Keratinocyte (primary cell): Measurements from ENCODE around the gene GPR42.

Experiments used
- EZH2 ChIP-seq: IDR thresholded peaks from one replicate; pipeline ENCODE4 v1.6.1; 2012; ENCODE audit warnings: inconsistent platforms, mild to moderate bottlenecking, low read length, moderate library complexity
- TF ChIP-seq, protein P1 (sequence below), 3 experiments: IDR thresholded peaks in 1 of 3; conservative IDR thresholded peaks in 1 of 3; optimal IDR thresholded peaks in 1 of 3; 2 replicates in 2 of 3; 3 replicates in 1 of 3; pipeline versions ENCODE3 to v1.5.1; 2011; ENCODE audit warnings: low read length in 3 of 3, mild to moderate bottlenecking in 3 of 3, moderate library complexity in 2 of 3, control low read depth in 1 of 3, inconsistent platforms in 1 of 3; ENCODE audit not compliant: insufficient read depth in 2 of 3; ENCODE audit errors: extremely low read depth in 1 of 3

DNA sequence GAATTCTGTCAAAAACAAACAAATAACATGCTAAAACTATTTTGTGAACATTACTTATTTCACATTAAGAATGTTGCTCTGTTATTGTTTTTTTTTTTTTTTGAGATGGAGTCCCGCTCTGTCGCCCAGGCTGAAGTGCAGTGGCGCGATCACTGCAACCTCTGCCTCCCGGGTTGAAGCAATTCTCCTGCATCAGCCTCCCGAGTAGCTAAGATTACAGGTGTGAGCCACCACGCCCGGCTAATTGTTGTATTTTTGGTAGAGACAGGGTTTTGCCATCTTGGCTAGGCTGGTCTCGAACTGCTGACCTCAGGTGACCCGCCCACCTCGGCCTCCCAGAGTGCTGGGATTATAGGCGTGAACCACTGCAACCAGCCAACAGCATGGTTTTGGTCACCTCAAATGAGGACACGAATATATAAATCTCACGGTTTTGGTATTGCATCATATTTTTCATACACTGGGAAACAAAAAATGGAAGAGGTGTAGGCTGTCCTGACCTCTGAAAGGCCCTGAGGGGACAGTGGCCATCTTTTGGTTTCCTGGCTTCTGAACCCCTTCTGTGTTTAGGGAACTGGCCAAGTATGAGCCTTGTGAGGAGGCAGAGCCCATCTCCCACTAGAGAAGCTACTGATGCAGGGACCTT, 25.5 kb downstream of the GPR42 start:
- TF ChIP-seq, protein P1, sequence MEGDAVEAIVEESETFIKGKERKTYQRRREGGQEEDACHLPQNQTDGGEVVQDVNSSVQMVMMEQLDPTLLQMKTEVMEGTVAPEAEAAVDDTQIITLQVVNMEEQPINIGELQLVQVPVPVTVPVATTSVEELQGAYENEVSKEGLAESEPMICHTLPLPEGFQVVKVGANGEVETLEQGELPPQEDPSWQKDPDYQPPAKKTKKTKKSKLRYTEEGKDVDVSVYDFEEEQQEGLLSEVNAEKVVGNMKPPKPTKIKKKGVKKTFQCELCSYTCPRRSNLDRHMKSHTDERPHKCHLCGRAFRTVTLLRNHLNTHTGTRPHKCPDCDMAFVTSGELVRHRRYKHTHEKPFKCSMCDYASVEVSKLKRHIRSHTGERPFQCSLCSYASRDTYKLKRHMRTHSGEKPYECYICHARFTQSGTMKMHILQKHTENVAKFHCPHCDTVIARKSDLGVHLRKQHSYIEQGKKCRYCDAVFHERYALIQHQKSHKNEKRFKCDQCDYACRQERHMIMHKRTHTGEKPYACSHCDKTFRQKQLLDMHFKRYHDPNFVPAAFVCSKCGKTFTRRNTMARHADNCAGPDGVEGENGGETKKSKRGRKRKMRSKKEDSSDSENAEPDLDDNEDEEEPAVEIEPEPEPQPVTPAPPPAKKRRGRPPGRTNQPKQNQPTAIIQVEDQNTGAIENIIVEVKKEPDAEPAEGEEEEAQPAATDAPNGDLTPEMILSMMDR (optimal IDR thresholded peaks at IDR 0.05 in 1 of 3, IDR thresholded peaks at IDR 0.05 in 1 of 3, conservative IDR thresholded peaks at IDR 0.05 in 1 of 3; ENCODE audit: extremely low read depth in 1 of 3, insufficient read depth in 2 of 3, low read length in 3 of 3), result no peak
- no peak for TF ChIP-seq EZH2
